Renal cortex interstitium (tissue), 11 donors: ENCODE measurements around the gene CCDC63. TPM values are rescaled to one million over a fixed set of nuclear protein-coding genes. Genes with fewer than 3 reads are reported as not detected.
"Not testable (repeated sequence)": the region's sequence is repeated elsewhere in the genome, so short reads cannot be mapped to it uniquely, and the experiment has no call there.

Experiments
- DNase-seq, 11 donors: peaks; one replicate each; pipeline ENCODE4 v3.0.0-alpha.2; 2013; ENCODE audit warnings: low read depth in 9 of 11, low spot score in 4 of 11; ENCODE audit errors: extremely low read depth in 1 of 11
- polyA plus RNA-seq, 3 donors: library from polyadenylated mRNA; unstranded; fragments of 120-200 nt; gene quantifications; one replicate each; pipeline ENCODE4 v1.2.1, GENCODE V29; 2013; ENCODE audit not compliant: insufficient read length in 3 of 3

CCDC63 gene
- polyA plus RNA-seq, 3 donors = not detected

- DNase-seq = no peak
Observed at GRCh38 chr12:110836291-110836690, 10.5 kb upstream of the CCDC63 start.

- DNase-seq = no peak
Observed at GRCh38 chr12:110841007-110841406, 5.8 kb upstream of the CCDC63 start.

GRCh38 chr12:110844131-110844530 is 2.7 kb upstream of the CCDC63 start:
- no peak for DNase-seq

GRCh38 chr12:110844551-110845338 is 2.0 kb upstream of the CCDC63 start:
- DNase-seq = no peak

- no peak for DNase-seq
Observed at GRCh38 chr12:110845339-110845682, 1.5 kb upstream of the CCDC63 start.

- DNase-seq = no peak
Observed at GRCh38 chr12:110848314-110848923, 1.6 kb downstream of the CCDC63 start.

GRCh38 chr12:110849221-110849620 is 2.4 kb downstream of the CCDC63 start:
- no peak for DNase-seq

- DNase-seq = no peak
Observed at GRCh38 chr12:110849748-110850403, 3.1 kb downstream of the CCDC63 start.

- no peak for DNase-seq
Observed at GRCh38 chr12:110850762-110851161, 4.0 kb downstream of the CCDC63 start.

- DNase-seq = peak in 10 of 11 donors; percentile 57 to 82 (median 64)
Observed at GRCh38 chr12:110853836-110854235, 7.0 kb downstream of the CCDC63 start.

GRCh38 chr12:110856542-110856941 is 9.8 kb downstream of the CCDC63 start:
- DNase-seq = no peak

- no peak for DNase-seq
Observed at GRCh38 chr12:110857528-110857927, 10.7 kb downstream of the CCDC63 start.

- not testable (repeated sequence) for DNase-seq
Observed at GRCh38 chr12:110857954-110858353, 11.2 kb downstream of the CCDC63 start.

GRCh38 chr12:110858848-110859247 is 12.1 kb downstream of the CCDC63 start:
- DNase-seq = no peak

GRCh38 chr12:110860833-110861296 is 14.1 kb downstream of the CCDC63 start:
- DNase-seq = peak in 6 of 11 donors; percentile 15 to 39 (median 24)

- no peak for DNase-seq
Observed at GRCh38 chr12:110861729-110862128, 14.9 kb downstream of the CCDC63 start.

- no peak for DNase-seq
Observed at GRCh38 chr12:110862329-110862728, 15.5 kb downstream of the CCDC63 start.

- DNase-seq = no peak
Observed at GRCh38 chr12:110863161-110863560, 16.4 kb downstream of the CCDC63 start.

- no peak for DNase-seq
Observed at GRCh38 chr12:110865521-110865920, 18.7 kb downstream of the CCDC63 start.

GRCh38 chr12:110869026-110869425 is 22.2 kb downstream of the CCDC63 start:
- no peak for DNase-seq
